ENCODE results near the gene NOXA1. TPM values are rescaled to one million over a fixed set of nuclear protein-coding genes. Genes with fewer than 3 reads are reported as not detected.

Gene NOXA1
- total and polyA plus RNA-seq, 9 of the 15 experiments (the other 6 are each of a cell fraction or from before 2014, with no cell fraction given): 0.07 to 1.2 (median 0.20) TPM; not detected in 4

- TF ChIP-seq ATF6 (CRISPR knock-in tag; IDR thresholded peaks at IDR 0.05): no peak
- peak in 1 of 2 experiments; percentile 97; a peak in 2 of 4 replicates for TF ChIP-seq TRIM24 (IDR thresholded peaks at IDR 0.05)
- TF ChIP-seq ELF4 (CRISPR knock-in tag; IDR thresholded peaks at IDR 0.05): no peak
- no peak for TF ChIP-seq ZNF512 (tag; IDR thresholded peaks at IDR 0.05)
- no peak for TF ChIP-seq SMARCA4 (IDR thresholded peaks at IDR 0.05)
- peak; percentile 49; the same call in 1 of the 2 replicates for TF ChIP-seq JUND (IDR thresholded peaks at IDR 0.05; ENCODE audit: borderline replicate concordance, low read depth, low read length)
- TF ChIP-seq JUND (tag; IDR thresholded peaks at IDR 0.05; ENCODE audit: borderline replicate concordance, low read depth, low read length): no peak; the same call in 2 of the 3 replicates
- no peak for TF ChIP-seq ZKSCAN8 (CRISPR knock-in tag; IDR thresholded peaks at IDR 0.05)
- no peak for TF ChIP-seq FOXJ3 (CRISPR knock-in tag; IDR thresholded peaks at IDR 0.05)
- no peak for TF ChIP-seq KHSRP (IDR thresholded peaks at IDR 0.05)
- peak; percentile 32; the same call in 1 of the 2 replicates for TF ChIP-seq GTF2A2 (tag; IDR thresholded peaks at IDR 0.05)
- no peak for TF ChIP-seq DLX4 (CRISPR knock-in tag; IDR thresholded peaks at IDR 0.05)
- peak; percentile 68; the same call in 1 of the 2 replicates for TF ChIP-seq POLR2AphosphoS5 (IDR thresholded peaks at IDR 0.05; ENCODE audit: control insufficient read depth, insufficient read depth, low read depth, low read length)
- TF ChIP-seq RBM22 (IDR thresholded peaks at IDR 0.05; ENCODE audit: low read depth, low read length, poor library complexity, severe bottlenecking): peak; percentile 68
- TF ChIP-seq RNF219 (CRISPR knock-in tag; IDR thresholded peaks at IDR 0.05): no peak
- no peak for TF ChIP-seq CHAMP1 (IDR thresholded peaks at IDR 0.05)
- no peak for TF ChIP-seq LARP7 (IDR thresholded peaks at IDR 0.05)
- TF ChIP-seq KLF16 (IDR thresholded peaks at IDR 0.05): no peak
- TF ChIP-seq TEAD4 (IDR thresholded peaks at IDR 0.05; ENCODE audit: low read length): no peak
- no peak for TF ChIP-seq TEAD4 (CRISPR knock-in tag; IDR thresholded peaks at IDR 0.05; ENCODE audit: borderline replicate concordance)
These were observed at the start of gene NOXA1, which contains the start of gene EXD3 (continued) for GRCh38 chr9:137422604-137423513.
